Astrocyte (in vitro differentiated cells and primary cell): Measurements from ENCODE around the gene NHLRC4.

Experiments
- EZH2 ChIP-seq: IDR thresholded peaks from 2 replicates; pipeline ENCODE4 v1.6.1; 2012; ENCODE audit warnings: mild to moderate bottlenecking, low read length, inconsistent platforms; ENCODE audit not compliant: insufficient read depth
- TF ChIP-seq, protein P1 (sequence below): IDR thresholded peaks from 2 replicates; pipeline ENCODE4 v1.5.1; 2011; ENCODE audit warnings: low read depth, mild to moderate bottlenecking, inconsistent platforms, low read length, moderate library complexity; ENCODE audit not compliant: insufficient read depth

DNA sequence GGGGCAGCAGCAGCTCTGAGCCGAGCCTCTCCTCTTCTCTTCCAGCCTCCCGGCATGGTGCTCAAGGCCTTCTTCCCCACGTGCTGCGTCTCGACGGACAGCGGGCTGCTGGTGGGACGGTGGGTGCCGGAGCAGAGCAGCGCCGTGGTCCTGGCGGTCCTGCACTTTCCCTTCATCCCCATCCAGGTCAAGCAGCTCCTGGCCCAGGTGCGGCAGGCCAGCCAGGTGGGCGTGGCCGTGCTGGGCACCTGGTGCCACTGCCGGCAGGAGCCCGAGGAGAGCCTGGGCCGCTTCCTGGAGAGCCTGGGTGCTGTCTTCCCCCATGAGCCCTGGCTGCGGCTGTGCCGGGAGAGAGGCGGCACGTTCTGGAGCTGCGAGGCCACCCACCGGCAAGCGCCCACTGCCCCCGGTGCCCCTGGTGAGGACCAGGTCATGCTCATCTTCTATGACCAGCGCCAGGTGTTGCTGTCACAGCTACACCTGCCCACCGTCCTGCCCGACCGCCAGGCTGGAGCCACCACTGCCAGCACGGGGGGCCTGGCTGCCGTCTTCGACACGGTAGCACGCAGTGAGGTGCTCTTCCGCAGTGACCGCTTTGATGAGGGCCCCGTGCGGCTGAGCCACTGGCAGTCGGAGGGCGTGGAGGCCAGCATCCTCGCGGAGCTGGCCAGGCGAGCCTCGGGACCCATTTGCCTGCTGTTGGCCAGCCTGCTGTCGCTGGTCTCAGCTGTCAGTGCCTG, 7.4 kb downstream of the NHLRC4 start:
- TF ChIP-seq, protein P1, sequence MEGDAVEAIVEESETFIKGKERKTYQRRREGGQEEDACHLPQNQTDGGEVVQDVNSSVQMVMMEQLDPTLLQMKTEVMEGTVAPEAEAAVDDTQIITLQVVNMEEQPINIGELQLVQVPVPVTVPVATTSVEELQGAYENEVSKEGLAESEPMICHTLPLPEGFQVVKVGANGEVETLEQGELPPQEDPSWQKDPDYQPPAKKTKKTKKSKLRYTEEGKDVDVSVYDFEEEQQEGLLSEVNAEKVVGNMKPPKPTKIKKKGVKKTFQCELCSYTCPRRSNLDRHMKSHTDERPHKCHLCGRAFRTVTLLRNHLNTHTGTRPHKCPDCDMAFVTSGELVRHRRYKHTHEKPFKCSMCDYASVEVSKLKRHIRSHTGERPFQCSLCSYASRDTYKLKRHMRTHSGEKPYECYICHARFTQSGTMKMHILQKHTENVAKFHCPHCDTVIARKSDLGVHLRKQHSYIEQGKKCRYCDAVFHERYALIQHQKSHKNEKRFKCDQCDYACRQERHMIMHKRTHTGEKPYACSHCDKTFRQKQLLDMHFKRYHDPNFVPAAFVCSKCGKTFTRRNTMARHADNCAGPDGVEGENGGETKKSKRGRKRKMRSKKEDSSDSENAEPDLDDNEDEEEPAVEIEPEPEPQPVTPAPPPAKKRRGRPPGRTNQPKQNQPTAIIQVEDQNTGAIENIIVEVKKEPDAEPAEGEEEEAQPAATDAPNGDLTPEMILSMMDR, result no peak
- no peak for TF ChIP-seq EZH2
